Activated CD4-positive, alpha-beta T cell treated with anti-CD3 and anti-CD28 coated beads for 36 hours (primary cell): Measurements from ENCODE around the gene EPHA10. TPM values are rescaled to one million over a fixed set of nuclear protein-coding genes. Genes with fewer than 3 reads are reported as not detected.
A peak's percentile ranks its signal among the peaks of the same experiment; 100 is the strongest.
"Not testable (repeated sequence)": the region's sequence is repeated elsewhere in the genome, so short reads cannot be mapped to it uniquely, and the experiment has no call there.

Source experiments
- ATAC-seq: fragments of 200-7000 bp; cut with Tn5 transposase; one replicate; pipeline ENCODE4 v1.10.0; 2021; ENCODE audit warnings: mild to moderate bottlenecking, moderate library complexity
- CTCF ChIA-PET: fragments of 350-600 bp; sonication (Branson Sonifier 250); formaldehyde crosslinking; loops from one replicate; lab custom pipeline; 2021; ENCODE audit warnings: antibody characterized with exemption; lab: Charles Lee
- POLR2A ChIA-PET: fragments of 350-600 bp; sonication (Branson Sonifier 250); formaldehyde crosslinking; loops from one replicate; lab custom pipeline; 2021; ENCODE audit warnings: antibody characterized with exemption, inconsistent platforms; lab: Charles Lee
- DNase-seq: peaks from one replicate; pipeline ENCODE4 v3.0.0-alpha.2; 2020
- H3K27ac Mint-ChIP-seq: one replicate; pipeline ENCODE4 v1.8.0; 2021; ENCODE audit warnings: mixed read lengths
- H3K27me3 Mint-ChIP-seq: one replicate; pipeline ENCODE4 v1.8.0; 2021; ENCODE audit warnings: mixed read lengths
- H3K36me3 Mint-ChIP-seq: one replicate; pipeline ENCODE4 v1.8.0; 2021; ENCODE audit warnings: low read depth, mixed read lengths
- H3K4me1 Mint-ChIP-seq: one replicate; pipeline ENCODE4 v1.8.0; 2021; ENCODE audit warnings: mixed read lengths
- H3K4me3 Mint-ChIP-seq: one replicate; pipeline ENCODE4 v1.8.0; 2021; ENCODE audit warnings: mild to moderate bottlenecking, moderate library complexity, mixed read lengths
- H3K9me3 Mint-ChIP-seq: one replicate; pipeline ENCODE4 v1.8.0; 2021; ENCODE audit warnings: low read depth, mixed read lengths
- intact Hi-C, 2 experiments: fragments of 100-400 bp; cut with DNase I in 1 of 2; cut with micrococcal nuclease in 1 of 2; formaldehyde crosslinking; loops; one replicate each; pipeline versions ENCODE4 v1.14.2 to v1.15.1; 2022 to 2024; cut with DNase I, micrococcal nuclease
- total RNA-seq, 2 experiments: library from RNA; stranded (reverse); gene quantifications; one replicate each; pipeline ENCODE4 v1.2.3, GENCODE V29; 2021

Gene EPHA10
- total RNA-seq, 2 experiments from 2014 or later, result 0.43 to 0.51 TPM

GRCh38 chr1:37797750-37798345 lies 32.9 kb upstream of the EPHA10 start:
- POLR2A ChIA-PET, result interaction anchor here (0.9 kb wide), 1 partner anchor 11 kb away, joined by 3 read pairs; the partner anchor contains the start of gene YRDC
- peak overlapping the region; percentile 10 for H3K27ac Mint-ChIP-seq
- H3K9me3 Mint-ChIP-seq, result no peaks in the 10 kb centered on the region

GRCh38 chr1:37795340-37796125 lies 30.6 kb upstream of the EPHA10 start:
- H3K4me1 Mint-ChIP-seq, result peaks cover 14% of the 10 kb centered on the region
- intact Hi-C loops, result no loop called here
- H3K27ac Mint-ChIP-seq, result no peak overlapping the region
- DNase-seq (peak; percentile 71), ATAC-seq (peak; percentile 55)
- no peaks in the 10 kb centered on the region for H3K9me3 Mint-ChIP-seq
- H3K4me3 Mint-ChIP-seq, result peak overlapping the region; percentile 60
- ChIA-PET CTCF (interaction anchor here (1.1 to 1.8 kb wide), 2 partner anchors 29 to 38 kb away, joined by 3 to 4 read pairs; no protein-coding TSS in a partner anchor), POLR2A (no interaction called here)
- peaks cover 22% of the 10 kb centered on the region for H3K27me3 Mint-ChIP-seq
- peaks cover 21% of the 10 kb centered on the region for H3K36me3 Mint-ChIP-seq

More at GRCh38 chr1:37797750-37798345, 32.9 kb upstream of the EPHA10 start:
- CTCF ChIA-PET, result interaction anchor here (1.8 kb wide), 1 partner anchor 41 kb away, joined by 4 read pairs; no protein-coding TSS in a partner anchor
- Mint-ChIP-seq H3K4me3 (no peak overlapping the region), H3K27me3 (peaks cover 11% of the 10 kb centered on the region), H3K36me3 (peaks cover 33% of the 10 kb centered on the region), H3K4me1 (peaks cover 14% of the 10 kb centered on the region)
- intact Hi-C loops, result no loop called here
- DNase-seq (no peak), ATAC-seq (no peak)

- H3K4me1 Mint-ChIP-seq, result peaks cover 14% of the 10 kb centered on the region
- peaks cover 24% of the 10 kb centered on the region for H3K27me3 Mint-ChIP-seq
- intact Hi-C loops, result loop anchor here in 1 of 2 experiments (5.0 kb wide), 1 partner anchor 37 kb away; no protein-coding TSS in a partner anchor
- H3K9me3 Mint-ChIP-seq, result no peaks in the 10 kb centered on the region
- ATAC-seq (no peak), DNase-seq (no peak)
- no peak overlapping the region for H3K27ac Mint-ChIP-seq
- peak overlapping the region; percentile 60 for H3K4me3 Mint-ChIP-seq
- POLR2A ChIA-PET, result no interaction called here
- CTCF ChIA-PET, result interaction anchor here (0.5 kb wide), 1 partner anchor 105 kb away, joined by 4 read pairs; a partner anchor contains a TSS
- peaks cover 13% of the 10 kb centered on the region for H3K36me3 Mint-ChIP-seq
Observed at GRCh38 chr1:37794372-37795339, 29.7 kb upstream of the EPHA10 start.

GRCh38 chr1:37793773-37794371 lies 29.0 kb upstream of the EPHA10 start, which contains the start of gene MANEAL:
Gene MANEAL, plus strand, starts transcription at chr1:37793847. Its CDS starts 336 bp downstream, at chr1:37794183.
- Mint-ChIP-seq H3K4me1 (peaks cover 14% of the 10 kb centered on the region), H3K4me3 (peak within 1 kb of the TSS; percentile 60), H3K27me3 (peaks cover 24% of the 10 kb centered on the region), H3K36me3 (peaks cover 5% of the 10 kb centered on the region), H3K9me3 (no peaks in the 10 kb centered on the region), H3K27ac (no peak within 1 kb of the TSS)
- ChIA-PET CTCF (interaction anchor here (0.5 kb wide), 1 partner anchor 104 kb away, joined by 4 read pairs; a partner anchor contains a TSS), POLR2A (no interaction called here)
- DNase-seq, result peak; percentile 59
- peak; percentile 80 for ATAC-seq
- intact Hi-C loops, result loop anchor here in 1 of 2 experiments (5.0 kb wide), 1 partner anchor 37 kb away; no protein-coding TSS in a partner anchor

- ATAC-seq (no peak), DNase-seq (no peak)
- CTCF ChIA-PET, result interaction anchor here (0.7 to 1.6 kb wide), 2 partner anchors 10 to 120 kb away, joined by 3 read pairs; no protein-coding TSS in a partner anchor
- Mint-ChIP-seq H3K27me3 (peaks cover 26% of the 10 kb centered on the region), H3K9me3 (no peaks in the 10 kb centered on the region), H3K36me3 (peaks cover 3% of the 10 kb centered on the region), H3K4me1 (peaks cover 14% of the 10 kb centered on the region), H3K4me3 (peak overlapping the region; percentile 23), H3K27ac (no peak overlapping the region)
- POLR2A ChIA-PET, result no interaction called here
- intact Hi-C loops, result loop anchor here in 1 of 2 experiments (5.0 kb wide), 1 partner anchor 36 kb away; no protein-coding TSS in a partner anchor
Observed at GRCh38 chr1:37792943-37793686, 28.2 kb upstream of the EPHA10 start.

- no peak for DNase-seq
- ATAC-seq, result no peak
- H3K4me1 Mint-ChIP-seq, result peaks cover under 1% of the 10 kb centered on the region
- POLR2A ChIA-PET, result interaction anchor here (0.6 kb wide), 1 partner anchor 64 kb away, joined by 11 read pairs; no protein-coding TSS in a partner anchor
- no peaks in the 10 kb centered on the region for H3K9me3 Mint-ChIP-seq
- no peak overlapping the region for H3K27ac Mint-ChIP-seq
- H3K36me3 Mint-ChIP-seq, result no peaks in the 10 kb centered on the region
- CTCF ChIA-PET, result interaction anchor here (1.0 kb wide), 2 partner anchors 10 to 275 kb away, joined by 3 read pairs; no protein-coding TSS in a partner anchor
- H3K27me3 Mint-ChIP-seq, result peaks cover 19% of the 10 kb centered on the region
- intact Hi-C loops, result no loop called here
- H3K4me3 Mint-ChIP-seq, result no peak overlapping the region
Observed at GRCh38 chr1:37782491-37782890, 17.6 kb upstream of the EPHA10 start.

- no peaks in the 10 kb centered on the region for H3K36me3 Mint-ChIP-seq
- DNase-seq, result no peak
- H3K27me3 Mint-ChIP-seq, result peaks cover 5% of the 10 kb centered on the region
- ATAC-seq, result no peak
- H3K9me3 Mint-ChIP-seq, result no peaks in the 10 kb centered on the region
- H3K4me3 Mint-ChIP-seq, result no peak overlapping the region
- H3K4me1 Mint-ChIP-seq, result peaks cover 10% of the 10 kb centered on the region
- ChIA-PET POLR2A (no interaction called here), CTCF (no interaction called here)
- intact Hi-C loops, result no loop called here
- H3K27ac Mint-ChIP-seq, result no peak overlapping the region
Observed at GRCh38 chr1:37778654-37779053, 13.7 kb upstream of the EPHA10 start.

- peak; percentile 83 for ATAC-seq
Observed at GRCh38 chr1:37776946-37777516, 12.1 kb upstream of the EPHA10 start.

GRCh38 chr1:37771440-37771839 lies 6.5 kb upstream of the EPHA10 start:
- H3K27ac Mint-ChIP-seq, H3K4me3 Mint-ChIP-seq, ATAC-seq, POLR2A ChIA-PET, H3K9me3 Mint-ChIP-seq, DNase-seq, H3K4me1 Mint-ChIP-seq, H3K36me3 Mint-ChIP-seq, intact Hi-C loops: not testable (repeated sequence)
- CTCF ChIA-PET, result interaction anchor here (1.1 kb wide), 1 partner anchor 14 kb away, joined by 3 read pairs; no protein-coding TSS in a partner anchor
- peaks cover 34% of the 10 kb centered on the region for H3K27me3 Mint-ChIP-seq

More at GRCh38 chr1:37776946-37777516, 12.1 kb upstream of the EPHA10 start:
- no peaks in the 10 kb centered on the region for H3K9me3 Mint-ChIP-seq
- intact Hi-C loops, result no loop called here
- peak; percentile 60 for DNase-seq
- peaks cover 6% of the 10 kb centered on the region for H3K27me3 Mint-ChIP-seq
- ChIA-PET POLR2A (no interaction called here), CTCF (interaction anchor here (0.7 kb wide), 1 partner anchor 8 kb away, joined by 3 read pairs; no protein-coding TSS in a partner anchor)
- H3K4me3 Mint-ChIP-seq, result no peak overlapping the region
- no peak overlapping the region for H3K27ac Mint-ChIP-seq
- H3K36me3 Mint-ChIP-seq, result no peaks in the 10 kb centered on the region
- H3K4me1 Mint-ChIP-seq, result peaks cover 10% of the 10 kb centered on the region
